ENCODE data around the gene SLC5A3. TPM values are rescaled to one million over a fixed set of nuclear protein-coding genes. Genes with fewer than 3 reads are reported as not detected.

The SLC5A3 gene
- total and polyA plus RNA-seq, 2 experiments from 2014 or later, result 6.2 to 32.7 TPM

DNA sequence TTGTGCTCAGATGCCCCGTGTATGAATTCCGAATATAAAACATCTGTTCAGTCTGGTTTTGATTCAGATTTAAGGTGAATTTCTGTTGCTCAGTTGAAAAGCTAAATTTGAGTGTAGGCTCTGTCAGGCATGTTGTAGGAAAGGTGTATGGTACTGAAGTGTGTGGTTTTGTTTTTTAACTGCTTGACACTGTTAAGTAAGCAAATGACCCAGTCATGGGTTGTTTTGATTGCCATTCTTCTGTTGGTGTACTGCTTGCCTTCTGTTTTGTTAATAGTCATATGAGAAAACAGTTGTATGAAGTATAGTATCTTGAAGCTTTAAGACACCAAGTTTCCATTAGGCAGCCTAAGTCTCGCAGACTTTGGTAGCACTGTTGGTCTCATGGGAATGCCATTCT lies 10.0 kb downstream of the SLC5A3 start:
- H3K27me3 ChIP-seq (ENCODE audit: insufficient read depth), result no peaks in the 10 kb centered on the region
- H3K36me3 ChIP-seq (ENCODE audit: insufficient read depth), result no peaks in the 10 kb centered on the region
- no peak for DNase-seq (ENCODE audit: low spot score)
- H3K4me2 ChIP-seq, result no peak overlapping the region
- TF ChIP-seq ETS1 (IDR thresholded peaks at IDR 0.05), result no peak
- no peak for TF ChIP-seq ZNF331 (CRISPR knock-in tag; IDR thresholded peaks at IDR 0.05; ENCODE audit: low read depth)
- TF ChIP-seq JUNB (IDR thresholded peaks at IDR 0.05; ENCODE audit: unreplicated experiment), result no peak
- TF ChIP-seq EZH2phosphoT487 (IDR thresholded peaks at IDR 0.05; ENCODE audit: unreplicated experiment), result no peak
- TF ChIP-seq, protein P1, sequence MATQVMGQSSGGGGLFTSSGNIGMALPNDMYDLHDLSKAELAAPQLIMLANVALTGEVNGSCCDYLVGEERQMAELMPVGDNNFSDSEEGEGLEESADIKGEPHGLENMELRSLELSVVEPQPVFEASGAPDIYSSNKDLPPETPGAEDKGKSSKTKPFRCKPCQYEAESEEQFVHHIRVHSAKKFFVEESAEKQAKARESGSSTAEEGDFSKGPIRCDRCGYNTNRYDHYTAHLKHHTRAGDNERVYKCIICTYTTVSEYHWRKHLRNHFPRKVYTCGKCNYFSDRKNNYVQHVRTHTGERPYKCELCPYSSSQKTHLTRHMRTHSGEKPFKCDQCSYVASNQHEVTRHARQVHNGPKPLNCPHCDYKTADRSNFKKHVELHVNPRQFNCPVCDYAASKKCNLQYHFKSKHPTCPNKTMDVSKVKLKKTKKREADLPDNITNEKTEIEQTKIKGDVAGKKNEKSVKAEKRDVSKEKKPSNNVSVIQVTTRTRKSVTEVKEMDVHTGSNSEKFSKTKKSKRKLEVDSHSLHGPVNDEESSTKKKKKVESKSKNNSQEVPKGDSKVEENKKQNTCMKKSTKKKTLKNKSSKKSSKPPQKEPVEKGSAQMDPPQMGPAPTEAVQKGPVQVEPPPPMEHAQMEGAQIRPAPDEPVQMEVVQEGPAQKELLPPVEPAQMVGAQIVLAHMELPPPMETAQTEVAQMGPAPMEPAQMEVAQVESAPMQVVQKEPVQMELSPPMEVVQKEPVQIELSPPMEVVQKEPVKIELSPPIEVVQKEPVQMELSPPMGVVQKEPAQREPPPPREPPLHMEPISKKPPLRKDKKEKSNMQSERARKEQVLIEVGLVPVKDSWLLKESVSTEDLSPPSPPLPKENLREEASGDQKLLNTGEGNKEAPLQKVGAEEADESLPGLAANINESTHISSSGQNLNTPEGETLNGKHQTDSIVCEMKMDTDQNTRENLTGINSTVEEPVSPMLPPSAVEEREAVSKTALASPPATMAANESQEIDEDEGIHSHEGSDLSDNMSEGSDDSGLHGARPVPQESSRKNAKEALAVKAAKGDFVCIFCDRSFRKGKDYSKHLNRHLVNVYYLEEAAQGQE (IDR thresholded peaks at IDR 0.05; ENCODE audit: unreplicated experiment), result no peak
- TF ChIP-seq NANOG (IDR thresholded peaks at IDR 0.05; ENCODE audit: borderline replicate concordance), result no peak
- no peak for TF ChIP-seq CREB1 (CRISPR knock-in tag; IDR thresholded peaks at IDR 0.05; ENCODE audit: low read depth)
- no peak for TF ChIP-seq EZH2 (IDR thresholded peaks at IDR 0.05; ENCODE audit: low read depth, unreplicated experiment)
- no peak for TF ChIP-seq STAT1 (IDR thresholded peaks at IDR 0.05; ENCODE audit: unreplicated experiment)
- no peak for TF ChIP-seq ZNF114 (CRISPR knock-in tag; IDR thresholded peaks at IDR 0.05)
- H3K36me3 Mint-ChIP-seq (ENCODE audit: low read depth), result no peaks in the 10 kb centered on the region; the same call in 2 of the 3 replicates
- H3K27ac ChIP-seq (ENCODE audit: low read depth), result no peak overlapping the region
- H4K20me1 ChIP-seq (replicated peaks; ENCODE audit: insufficient read depth), result peaks cover 75% of the 10 kb centered on the region
- H3K4me1 ChIP-seq (ENCODE audit: insufficient read depth), result peaks cover 47% of the 10 kb centered on the region
- no peak overlapping the region for H2AFZ ChIP-seq
- H3K9me2 ChIP-seq (ENCODE audit: insufficient read depth), result no peaks in the 10 kb centered on the region
- no peaks in the 10 kb centered on the region for H3F3A ChIP-seq (replicated peaks; ENCODE audit: low read depth)
- H3K27ac Mint-ChIP-seq, result no peak overlapping the region
- no peaks in the 10 kb centered on the region for H3K9me3 Mint-ChIP-seq
- no peak overlapping the region for H3K4me3 Mint-ChIP-seq
- H3K4me3 ChIP-seq, result no peak overlapping the region
- peaks cover 100% of the 10 kb centered on the region for H3K79me2 ChIP-seq (replicated peaks; ENCODE audit: insufficient read depth)
- no peak for ATAC-seq
- H3K4me1 Mint-ChIP-seq, result peaks cover 40% of the 10 kb centered on the region
- no peaks in the 10 kb centered on the region for H3K27me3 Mint-ChIP-seq (ENCODE audit: insufficient read depth, low read depth, poor library complexity)

- DNase-seq (ENCODE audit: low spot score) (peak; percentile 19), ATAC-seq (peak; percentile 67)
- no peaks in the 10 kb centered on the region for H3K27me3 ChIP-seq (ENCODE audit: insufficient read depth)
- Mint-ChIP-seq H3K36me3 (ENCODE audit: low read depth) (no peaks in the 10 kb centered on the region), H3K4me1 (peaks cover 36% of the 10 kb centered on the region), H3K27me3 (ENCODE audit: insufficient read depth, low read depth, poor library complexity) (no peaks in the 10 kb centered on the region), H3K9me3 (no peaks in the 10 kb centered on the region), H3K4me3 (peak overlapping the region; percentile 9; the same call in 1 of the 3 replicates), H3K27ac (no peak overlapping the region)
- H3K27ac ChIP-seq (ENCODE audit: low read depth), result 0 out of 2 replicates have a peak overlapping the region, but pooled peaks have one; percentile 3
- TF ChIP-seq EZH2phosphoT487 (IDR thresholded peaks at IDR 0.05; ENCODE audit: unreplicated experiment), result no peak
- TF ChIP-seq STAT1 (IDR thresholded peaks at IDR 0.05; ENCODE audit: unreplicated experiment), result no peak
- no peak for TF ChIP-seq CREB1 (CRISPR knock-in tag; IDR thresholded peaks at IDR 0.05; ENCODE audit: low read depth)
- TF ChIP-seq POLR2AphosphoS5 (IDR thresholded peaks at IDR 0.05; ENCODE audit: low read depth), result no peak
- TF ChIP-seq, protein P2, sequence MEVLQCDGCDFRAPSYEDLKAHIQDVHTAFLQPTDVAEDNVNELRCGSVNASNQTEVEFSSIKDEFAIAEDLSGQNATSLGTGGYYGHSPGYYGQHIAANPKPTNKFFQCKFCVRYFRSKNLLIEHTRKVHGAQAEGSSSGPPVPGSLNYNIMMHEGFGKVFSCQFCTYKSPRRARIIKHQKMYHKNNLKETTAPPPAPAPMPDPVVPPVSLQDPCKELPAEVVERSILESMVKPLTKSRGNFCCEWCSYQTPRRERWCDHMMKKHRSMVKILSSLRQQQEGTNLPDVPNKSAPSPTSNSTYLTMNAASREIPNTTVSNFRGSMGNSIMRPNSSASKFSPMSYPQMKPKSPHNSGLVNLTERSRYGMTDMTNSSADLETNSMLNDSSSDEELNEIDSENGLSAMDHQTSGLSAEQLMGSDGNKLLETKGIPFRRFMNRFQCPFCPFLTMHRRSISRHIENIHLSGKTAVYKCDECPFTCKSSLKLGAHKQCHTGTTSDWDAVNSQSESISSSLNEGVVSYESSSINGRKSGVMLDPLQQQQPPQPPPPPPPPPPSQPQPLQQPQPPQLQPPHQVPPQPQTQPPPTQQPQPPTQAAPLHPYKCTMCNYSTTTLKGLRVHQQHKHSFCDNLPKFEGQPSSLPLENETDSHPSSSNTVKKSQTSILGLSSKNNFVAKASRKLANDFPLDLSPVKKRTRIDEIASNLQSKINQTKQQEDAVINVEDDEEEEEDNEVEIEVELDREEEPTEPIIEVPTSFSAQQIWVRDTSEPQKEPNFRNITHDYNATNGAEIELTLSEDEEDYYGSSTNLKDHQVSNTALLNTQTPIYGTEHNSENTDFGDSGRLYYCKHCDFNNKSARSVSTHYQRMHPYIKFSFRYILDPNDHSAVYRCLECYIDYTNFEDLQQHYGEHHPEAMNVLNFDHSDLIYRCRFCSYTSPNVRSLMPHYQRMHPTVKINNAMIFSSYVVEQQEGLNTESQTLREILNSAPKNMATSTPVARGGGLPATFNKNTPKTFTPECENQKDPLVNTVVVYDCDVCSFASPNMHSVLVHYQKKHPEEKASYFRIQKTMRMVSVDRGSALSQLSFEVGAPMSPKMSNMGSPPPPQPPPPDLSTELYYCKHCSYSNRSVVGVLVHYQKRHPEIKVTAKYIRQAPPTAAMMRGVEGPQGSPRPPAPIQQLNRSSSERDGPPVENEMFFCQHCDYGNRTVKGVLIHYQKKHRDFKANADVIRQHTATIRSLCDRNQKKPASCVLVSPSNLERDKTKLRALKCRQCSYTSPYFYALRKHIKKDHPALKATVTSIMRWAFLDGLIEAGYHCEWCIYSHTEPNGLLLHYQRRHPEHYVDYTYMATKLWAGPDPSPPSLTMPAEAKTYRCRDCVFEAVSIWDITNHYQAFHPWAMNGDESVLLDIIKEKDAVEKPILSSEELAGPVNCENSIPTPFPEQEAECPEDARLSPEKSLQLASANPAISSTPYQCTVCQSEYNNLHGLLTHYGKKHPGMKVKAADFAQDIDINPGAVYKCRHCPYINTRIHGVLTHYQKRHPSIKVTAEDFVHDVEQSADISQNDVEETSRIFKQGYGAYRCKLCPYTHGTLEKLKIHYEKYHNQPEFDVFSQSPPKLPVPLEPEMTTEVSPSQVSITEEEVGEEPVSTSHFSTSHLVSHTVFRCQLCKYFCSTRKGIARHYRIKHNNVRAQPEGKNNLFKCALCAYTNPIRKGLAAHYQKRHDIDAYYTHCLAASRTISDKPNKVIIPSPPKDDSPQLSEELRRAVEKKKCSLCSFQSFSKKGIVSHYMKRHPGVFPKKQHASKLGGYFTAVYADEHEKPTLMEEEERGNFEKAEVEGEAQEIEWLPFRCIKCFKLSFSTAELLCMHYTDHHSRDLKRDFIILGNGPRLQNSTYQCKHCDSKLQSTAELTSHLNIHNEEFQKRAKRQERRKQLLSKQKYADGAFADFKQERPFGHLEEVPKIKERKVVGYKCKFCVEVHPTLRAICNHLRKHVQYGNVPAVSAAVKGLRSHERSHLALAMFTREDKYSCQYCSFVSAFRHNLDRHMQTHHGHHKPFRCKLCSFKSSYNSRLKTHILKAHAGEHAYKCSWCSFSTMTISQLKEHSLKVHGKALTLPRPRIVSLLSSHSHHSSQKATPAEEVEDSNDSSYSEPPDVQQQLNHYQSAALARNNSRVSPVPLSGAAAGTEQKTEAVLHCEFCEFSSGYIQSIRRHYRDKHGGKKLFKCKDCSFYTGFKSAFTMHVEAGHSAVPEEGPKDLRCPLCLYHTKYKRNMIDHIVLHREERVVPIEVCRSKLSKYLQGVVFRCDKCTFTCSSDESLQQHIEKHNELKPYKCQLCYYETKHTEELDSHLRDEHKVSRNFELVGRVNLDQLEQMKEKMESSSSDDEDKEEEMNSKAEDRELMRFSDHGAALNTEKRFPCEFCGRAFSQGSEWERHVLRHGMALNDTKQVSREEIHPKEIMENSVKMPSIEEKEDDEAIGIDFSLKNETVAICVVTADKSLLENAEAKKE (CRISPR knock-in tag; IDR thresholded peaks at IDR 0.05), result no peak
- no peak for TF ChIP-seq ZNF331 (CRISPR knock-in tag; IDR thresholded peaks at IDR 0.05; ENCODE audit: low read depth)
- H3K9me2 ChIP-seq (ENCODE audit: insufficient read depth), result no peaks in the 10 kb centered on the region
- peaks cover 100% of the 10 kb centered on the region for H3K79me2 ChIP-seq (replicated peaks; ENCODE audit: insufficient read depth)
- H3K36me3 ChIP-seq (ENCODE audit: insufficient read depth), result no peaks in the 10 kb centered on the region
- H3K4me1 ChIP-seq (ENCODE audit: insufficient read depth), result peaks cover 47% of the 10 kb centered on the region
- peak overlapping the region; percentile 52 for H3K4me2 ChIP-seq
- H3K4me3 ChIP-seq, result 0 out of 2 replicates have a peak overlapping the region, but pooled peaks have one; percentile 21
- H2AFZ ChIP-seq, result no peak overlapping the region
- H4K20me1 ChIP-seq (replicated peaks; ENCODE audit: insufficient read depth), result peaks cover 82% of the 10 kb centered on the region
- H3F3A ChIP-seq (replicated peaks; ENCODE audit: low read depth), result no peaks in the 10 kb centered on the region
Observed at GRCh38 chr21:34085129-34085528, 11.8 kb downstream of the SLC5A3 start.

All from GM23338 (cell line).